HAP-1 (cell line): ENCODE measurements around the gene ZNF860.

ENCODE experiments used
- DNase-seq, 2 experiments: peaks; one replicate each; pipeline ENCODE4 v3.0.0-alpha.2; 2016 to 2020; ENCODE audit warnings: low spot score in 2 of 2
- H3K27me3 ChIP-seq: fragments of 250-450 bp; sonication (Bioruptor Pico); 2 replicates; pipeline ENCODE4 v1.5.1; 2020; ENCODE audit warnings: low read depth, mild to moderate bottlenecking, moderate library complexity
- H3K36me3 ChIP-seq: fragments of 250-450 bp; sonication (Bioruptor Pico); replicated peaks from 2 replicates; pipeline ENCODE4 v1.5.1; 2020; ENCODE audit warnings: mild to moderate bottlenecking
- H3K4me1 ChIP-seq: fragments of 250-450 bp; sonication (Bioruptor Pico); 2 replicates; pipeline ENCODE4 v1.5.1; 2020; ENCODE audit warnings: mild to moderate bottlenecking
- H3K4me3 ChIP-seq: fragments of 250-450 bp; sonication (Bioruptor Pico); 2 replicates; pipeline ENCODE4 v1.5.1; 2020; ENCODE audit warnings: mild to moderate bottlenecking, moderate library complexity
- H3K9me3 ChIP-seq: fragments of 250-450 bp; sonication (Bioruptor Pico); 2 replicates; pipeline ENCODE4 v1.5.1; 2020; ENCODE audit warnings: mild to moderate bottlenecking, moderate library complexity
- in situ Hi-C: fragments of 300-500 bp; cut with MboI; formaldehyde crosslinking; loops from 3 replicates; pipeline ENCODE4 v1.14.3; 2020; ENCODE audit warnings: low sequenced_read_pairs, inconsistent platforms, mixed read lengths

Gene ZNF860

GRCh38 chr3:31981206-31982181 lies at the start of gene ZNF860, which contains the start of gene OSBPL10:
Gene ZNF860, plus strand, starts transcription at chr3:31981750. Its CDS starts 7,330 bp downstream, at chr3:31989080.
Gene OSBPL10, minus strand, starts transcription at chr3:31981262. Its CDS starts 83 bp downstream, at chr3:31981179.
- peak; percentile 90 to 92 for DNase-seq
- H3K36me3 ChIP-seq = no peaks in the 10 kb centered on the region
- peak within 1 kb of the TSS; percentile 68 for H3K4me3 ChIP-seq
- H3K27me3 ChIP-seq = no peaks in the 10 kb centered on the region
- no peaks in the 10 kb centered on the region for H3K9me3 ChIP-seq
- peaks cover 9% of the 10 kb centered on the region for H3K4me1 ChIP-seq
- in situ Hi-C loops = no loop called here

DNA sequence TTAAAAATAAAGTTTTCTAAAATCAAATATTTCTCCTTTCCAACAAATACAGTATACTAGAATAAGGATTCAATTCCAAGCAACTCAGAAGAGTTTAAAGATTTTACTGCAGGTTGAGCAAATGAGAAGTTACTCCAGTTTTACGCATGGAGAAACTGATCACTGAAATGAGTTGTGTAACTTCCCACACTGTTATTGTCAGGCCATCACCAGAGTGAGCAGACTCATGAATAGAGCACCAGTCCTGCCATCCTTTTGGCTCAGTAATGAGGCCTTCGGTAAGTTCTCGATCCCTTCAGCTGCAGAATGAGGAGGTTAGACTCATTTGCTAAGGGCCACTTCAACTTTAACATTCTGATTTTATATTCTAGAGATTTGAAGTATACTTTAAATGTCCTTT lies 48.6 kb upstream of the ZNF860 start:
- H3K9me3 ChIP-seq = no peaks in the 10 kb centered on the region
- H3K4me1 ChIP-seq = no peaks in the 10 kb centered on the region
- no peaks in the 10 kb centered on the region for H3K36me3 ChIP-seq
- no peak overlapping the region for H3K4me3 ChIP-seq
- in situ Hi-C loops = no loop called here
- no peaks in the 10 kb centered on the region for H3K27me3 ChIP-seq
- no peak for DNase-seq

DNA sequence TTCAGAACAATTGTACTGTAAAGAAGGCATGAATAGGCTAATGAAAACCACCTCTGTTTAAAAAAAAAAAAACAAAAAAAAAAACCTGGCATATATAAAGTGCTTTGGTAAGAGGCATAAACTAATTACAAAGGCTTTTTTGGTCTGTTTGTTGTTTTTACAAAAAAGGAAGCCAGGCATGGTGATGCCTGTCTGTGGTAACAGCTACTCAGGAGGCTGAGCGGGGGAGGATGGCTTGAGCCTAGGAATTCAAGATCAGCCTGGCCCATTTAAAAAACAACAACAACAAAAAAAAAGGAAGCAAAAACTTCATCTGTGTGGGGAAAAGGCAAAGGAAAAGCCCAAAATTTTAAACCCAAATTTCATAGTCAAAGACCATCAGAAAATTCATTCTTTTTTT lies 47.5 kb upstream of the ZNF860 start:
- H3K4me1 ChIP-seq = no peaks in the 10 kb centered on the region
- H3K27me3 ChIP-seq = no peaks in the 10 kb centered on the region
- no peaks in the 10 kb centered on the region for H3K9me3 ChIP-seq
- DNase-seq = no peak
- in situ Hi-C loops = no loop called here
- H3K4me3 ChIP-seq = no peak overlapping the region
- no peaks in the 10 kb centered on the region for H3K36me3 ChIP-seq

DNA sequence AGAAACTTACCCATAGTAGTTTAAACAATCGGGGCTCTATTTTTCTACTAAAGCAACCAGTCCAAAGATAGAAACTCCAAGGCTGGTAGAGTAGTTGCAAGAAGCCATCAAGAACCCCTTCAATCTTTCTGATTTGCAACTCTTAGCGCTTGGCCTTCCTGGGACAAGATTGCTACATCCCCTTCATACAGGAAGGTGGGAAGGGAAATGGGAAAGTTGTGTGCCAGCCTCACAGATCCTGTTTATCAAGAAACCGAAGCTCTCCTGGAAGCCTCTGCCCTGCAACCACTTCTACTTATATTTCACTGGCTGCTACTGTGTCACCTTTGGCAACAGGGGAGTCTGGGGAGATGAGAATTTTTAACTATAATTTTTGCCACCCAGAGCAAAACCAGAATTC lies 46.7 kb upstream of the ZNF860 start:
- Histone ChIP-seq H3K36me3 (no peaks in the 10 kb centered on the region), H3K27me3 (no peaks in the 10 kb centered on the region), H3K4me1 (no peaks in the 10 kb centered on the region), H3K4me3 (no peak overlapping the region), H3K9me3 (no peaks in the 10 kb centered on the region)
- in situ Hi-C loops = no loop called here
- no peak for DNase-seq

DNA sequence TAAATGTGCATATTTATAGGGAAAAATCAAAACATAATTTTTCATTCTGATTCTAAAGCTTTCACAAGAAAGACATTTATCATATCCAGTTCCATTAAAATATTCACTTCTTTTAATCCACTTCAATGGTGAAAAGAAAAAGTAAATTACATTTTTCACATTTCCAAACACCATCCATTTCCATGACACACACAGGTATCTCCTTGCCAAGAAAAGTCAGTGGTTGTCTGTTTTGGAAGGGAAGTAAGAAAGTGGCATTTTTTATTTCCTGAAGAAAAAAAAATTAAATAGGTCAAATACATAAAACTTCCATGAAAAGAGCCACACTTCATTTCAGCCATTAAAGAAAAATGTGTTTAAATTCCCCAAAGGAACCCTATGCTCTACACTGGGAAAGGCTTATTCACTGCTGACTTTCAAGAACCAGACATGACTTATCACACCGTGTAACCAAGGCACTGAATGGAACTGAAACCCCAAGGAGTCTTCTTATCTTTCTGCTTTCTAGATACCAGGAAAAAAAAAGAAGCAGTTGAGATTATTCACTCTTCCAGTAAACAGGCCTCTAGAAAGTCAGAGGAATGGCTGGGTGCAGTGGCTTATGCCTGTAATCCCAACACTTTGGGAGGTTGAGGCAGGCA lies 45.0 kb upstream of the ZNF860 start:
- Histone ChIP-seq H3K36me3 (no peaks in the 10 kb centered on the region), H3K9me3 (no peaks in the 10 kb centered on the region), H3K27me3 (no peaks in the 10 kb centered on the region), H3K4me1 (no peaks in the 10 kb centered on the region), H3K4me3 (no peak overlapping the region)
- in situ Hi-C loops = no loop called here
- no peak for DNase-seq

DNA sequence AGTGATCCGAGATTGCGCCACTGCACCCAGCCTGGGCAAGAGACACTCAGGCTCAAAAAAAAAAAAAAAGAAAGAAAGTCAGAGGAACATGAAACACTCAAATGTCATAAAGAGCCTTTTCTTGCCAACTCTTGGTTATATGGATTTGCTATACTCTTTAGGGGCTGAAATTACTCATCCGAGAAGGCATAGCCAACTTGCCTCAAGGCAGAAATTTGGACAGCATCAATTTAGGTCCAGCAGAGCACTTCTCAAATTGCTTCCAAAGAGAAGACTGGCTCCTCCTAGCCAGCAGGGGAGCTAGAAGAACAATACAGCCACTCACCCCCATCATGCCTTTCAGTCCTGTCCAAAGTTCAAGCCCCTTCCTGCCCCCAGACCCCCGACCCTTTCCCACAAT lies 44.3 kb upstream of the ZNF860 start:
- Histone ChIP-seq H3K4me3 (no peak overlapping the region), H3K9me3 (no peaks in the 10 kb centered on the region), H3K27me3 (no peaks in the 10 kb centered on the region), H3K4me1 (no peaks in the 10 kb centered on the region), H3K36me3 (no peaks in the 10 kb centered on the region)
- in situ Hi-C loops = no loop called here
- DNase-seq = no peak

- in situ Hi-C loops = no loop called here
- H3K9me3 ChIP-seq = no peaks in the 10 kb centered on the region
- no peaks in the 10 kb centered on the region for H3K36me3 ChIP-seq
- H3K27me3 ChIP-seq = no peaks in the 10 kb centered on the region
- H3K4me3 ChIP-seq = no peak overlapping the region
- H3K4me1 ChIP-seq = no peaks in the 10 kb centered on the region
- no peak for DNase-seq
These were observed 39.1 kb upstream of the ZNF860 start for GRCh38 chr3:31942446-31942845.

- H3K4me3 ChIP-seq = no peak overlapping the region
- in situ Hi-C loops = no loop called here
- no peaks in the 10 kb centered on the region for H3K9me3 ChIP-seq
- DNase-seq = no peak
- H3K4me1 ChIP-seq = no peaks in the 10 kb centered on the region
- no peaks in the 10 kb centered on the region for H3K27me3 ChIP-seq
- no peaks in the 10 kb centered on the region for H3K36me3 ChIP-seq
These were observed 38.5 kb upstream of the ZNF860 start for GRCh38 chr3:31943041-31943440.

DNA sequence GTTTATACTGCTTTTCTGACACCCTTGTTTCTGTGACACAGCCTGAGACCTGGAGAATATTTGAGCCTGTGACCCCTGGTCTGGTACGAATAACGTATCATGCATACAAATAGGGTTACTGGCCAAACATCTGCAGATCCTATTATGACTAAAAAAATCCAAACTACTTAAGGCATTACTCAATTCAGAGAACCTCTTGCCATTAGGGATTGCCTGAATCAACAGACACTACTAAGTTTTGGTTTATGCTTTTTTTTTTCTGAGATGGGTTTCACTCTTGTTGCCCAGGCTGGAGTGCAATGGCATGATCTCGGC lies 35.9 kb upstream of the ZNF860 start:
- DNase-seq = no peak

DNA sequence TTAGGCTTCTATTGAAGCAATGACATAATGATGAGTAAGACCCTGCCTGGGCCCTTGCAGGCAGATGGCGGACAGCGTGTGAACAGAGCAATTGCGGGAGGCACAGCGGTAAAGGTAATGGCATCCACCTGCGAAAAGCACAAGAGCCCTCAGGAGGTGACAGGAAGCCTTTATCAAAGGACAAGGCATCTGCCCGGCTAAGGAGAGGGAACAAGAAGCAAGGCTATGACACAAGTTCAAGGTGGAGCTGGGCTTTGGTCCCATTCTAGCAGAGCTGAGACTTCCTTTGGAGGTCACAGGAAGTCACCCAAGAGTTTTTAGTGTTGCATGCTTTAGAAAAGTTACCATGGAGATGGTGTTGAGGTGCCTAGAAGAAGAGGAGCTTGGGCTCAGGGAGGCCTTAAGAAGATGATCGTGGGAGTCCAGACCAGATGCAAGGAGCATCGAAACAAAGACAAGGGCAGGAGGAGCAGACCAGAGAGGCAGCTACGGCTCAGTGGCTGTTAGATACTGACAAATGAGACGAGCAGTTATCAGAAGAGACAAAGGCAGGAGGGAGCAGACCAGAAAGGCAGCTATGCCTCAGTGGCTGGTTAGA lies 35.0 kb upstream of the ZNF860 start:
- in situ Hi-C loops = no loop called here
- no peak for DNase-seq
- H3K9me3 ChIP-seq = peaks cover 12% of the 10 kb centered on the region; the same call in 1 of the 2 replicates
- H3K4me1 ChIP-seq = no peaks in the 10 kb centered on the region
- no peaks in the 10 kb centered on the region for H3K27me3 ChIP-seq
- no peaks in the 10 kb centered on the region for H3K36me3 ChIP-seq
- H3K4me3 ChIP-seq = no peak overlapping the region

More for the DNA sequence above, 35.9 kb upstream of the ZNF860 start:
- Histone ChIP-seq H3K4me3 (no peak overlapping the region), H3K9me3 (peaks cover 8% of the 10 kb centered on the region; the same call in 1 of the 2 replicates), H3K4me1 (no peaks in the 10 kb centered on the region), H3K36me3 (no peaks in the 10 kb centered on the region), H3K27me3 (no peaks in the 10 kb centered on the region)
- in situ Hi-C loops = no loop called here

DNA sequence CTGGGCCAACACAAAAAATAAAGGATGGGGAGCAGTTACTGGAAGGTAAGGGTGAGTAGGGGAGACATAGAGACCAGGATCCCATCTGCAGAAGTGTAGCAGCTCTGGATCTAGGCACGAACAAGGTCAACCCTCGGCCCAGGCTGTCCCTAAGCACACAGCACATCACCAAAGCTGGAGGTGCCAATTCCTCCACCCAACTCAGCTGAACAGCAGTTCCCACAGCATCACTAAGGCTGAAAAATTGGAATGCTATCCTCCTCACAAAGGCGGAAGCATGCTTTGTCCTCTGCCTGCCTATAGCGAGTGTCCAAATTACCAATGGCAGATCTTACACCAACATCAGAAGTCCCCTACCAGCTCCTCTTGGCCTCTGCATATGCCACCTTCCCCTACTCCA lies 34.4 kb upstream of the ZNF860 start:
- in situ Hi-C loops = no loop called here
- Histone ChIP-seq H3K4me3 (no peak overlapping the region), H3K9me3 (peaks cover 12% of the 10 kb centered on the region; the same call in 1 of the 2 replicates), H3K36me3 (no peaks in the 10 kb centered on the region), H3K4me1 (no peaks in the 10 kb centered on the region), H3K27me3 (no peaks in the 10 kb centered on the region)
- DNase-seq = no peak

GRCh38 chr3:31947671-31948091 lies 33.9 kb upstream of the ZNF860 start:
- DNase-seq = no peak
- no peak overlapping the region for H3K4me3 ChIP-seq
- H3K36me3 ChIP-seq = no peaks in the 10 kb centered on the region
- in situ Hi-C loops = no loop called here
- H3K27me3 ChIP-seq = no peaks in the 10 kb centered on the region
- H3K4me1 ChIP-seq = no peaks in the 10 kb centered on the region
- peaks cover 12% of the 10 kb centered on the region; the same call in 1 of the 2 replicates for H3K9me3 ChIP-seq

DNA sequence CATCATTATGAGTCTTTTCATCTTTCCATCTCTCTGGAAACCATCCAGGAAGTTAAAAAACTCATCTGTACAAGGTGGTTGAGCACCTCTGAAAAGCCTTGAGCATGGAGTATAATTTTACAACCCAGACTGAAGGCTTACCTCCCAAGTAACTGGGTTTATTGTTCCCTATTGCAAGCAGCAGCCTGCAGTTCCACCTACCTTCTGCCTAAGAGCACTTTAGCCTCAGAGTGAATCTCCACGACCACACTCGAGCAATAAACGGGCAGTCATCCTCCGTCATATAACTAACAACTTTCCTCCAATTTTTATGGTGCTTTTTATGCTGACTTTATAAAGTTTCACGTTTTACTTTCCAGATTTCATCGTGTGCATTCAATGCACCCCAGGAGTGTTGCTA lies 33.3 kb upstream of the ZNF860 start:
- H3K4me1 ChIP-seq = no peaks in the 10 kb centered on the region
- no peaks in the 10 kb centered on the region for H3K36me3 ChIP-seq
- DNase-seq = no peak
- H3K4me3 ChIP-seq = no peak overlapping the region
- peaks cover 12% of the 10 kb centered on the region; the same call in 1 of the 2 replicates for H3K9me3 ChIP-seq
- in situ Hi-C loops = no loop called here
- H3K27me3 ChIP-seq = no peaks in the 10 kb centered on the region

GRCh38 chr3:31952205-31952604 lies 29.3 kb upstream of the ZNF860 start:
- Histone ChIP-seq H3K4me3 (no peak overlapping the region), H3K9me3 (peaks cover 12% of the 10 kb centered on the region; the same call in 1 of the 2 replicates), H3K4me1 (no peaks in the 10 kb centered on the region), H3K27me3 (no peaks in the 10 kb centered on the region), H3K36me3 (no peaks in the 10 kb centered on the region)
- no peak for DNase-seq
- in situ Hi-C loops = no loop called here
